TTC549 (cell line): ENCODE measurements around the gene CNTNAP2.

Experiments
- FAIRE-seq: peaks from 2 replicates; lab custom pipeline; 2012; peaks lifted over from hg19 to GRCh38; lab: Jason Lieb, UNC

The CNTNAP2 gene

DNA sequence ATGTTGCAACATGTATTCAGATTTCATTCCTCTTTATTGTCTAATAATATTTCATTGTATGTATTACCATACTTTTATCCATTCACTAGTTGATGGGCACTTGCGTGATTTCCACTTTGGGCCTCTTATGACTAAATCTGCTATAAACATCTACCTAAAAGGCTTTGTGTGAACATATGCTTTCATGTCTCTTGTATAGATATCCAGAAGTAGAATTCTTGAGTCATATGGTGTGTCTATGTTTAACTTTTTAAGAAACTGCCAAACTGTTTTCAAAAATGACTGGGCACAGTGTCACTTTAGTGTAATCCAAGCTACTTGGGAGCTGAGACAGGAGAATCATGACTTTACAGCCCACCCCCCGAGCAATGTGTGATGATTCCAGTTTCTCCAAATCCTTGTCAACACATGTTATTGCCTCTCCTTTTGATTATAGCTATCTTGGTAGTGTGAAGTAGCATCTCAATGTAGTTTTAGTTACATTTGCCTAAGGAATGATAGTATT is 1855.1 kb downstream of the CNTNAP2 start:
- FAIRE-seq, result no peak

DNA sequence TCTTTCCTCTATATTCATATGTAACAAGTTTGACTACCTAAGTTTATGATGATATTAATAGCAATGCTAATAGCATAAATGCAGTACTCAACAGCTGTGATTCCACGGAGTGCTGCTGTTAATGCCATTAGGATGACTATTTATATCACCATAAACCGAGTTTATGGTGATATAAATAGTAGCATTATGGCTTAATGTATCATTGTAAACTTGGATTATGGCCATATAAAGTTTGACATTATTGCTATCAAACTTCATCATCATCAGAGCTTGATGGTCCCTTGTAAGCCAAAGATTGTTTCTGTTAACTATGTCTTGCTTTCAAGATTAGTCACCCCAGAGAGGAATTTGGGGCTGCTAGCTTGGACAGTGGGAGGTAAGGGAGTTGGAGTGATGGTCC is 1861.6 kb downstream of the CNTNAP2 start:
- no peak for FAIRE-seq

DNA sequence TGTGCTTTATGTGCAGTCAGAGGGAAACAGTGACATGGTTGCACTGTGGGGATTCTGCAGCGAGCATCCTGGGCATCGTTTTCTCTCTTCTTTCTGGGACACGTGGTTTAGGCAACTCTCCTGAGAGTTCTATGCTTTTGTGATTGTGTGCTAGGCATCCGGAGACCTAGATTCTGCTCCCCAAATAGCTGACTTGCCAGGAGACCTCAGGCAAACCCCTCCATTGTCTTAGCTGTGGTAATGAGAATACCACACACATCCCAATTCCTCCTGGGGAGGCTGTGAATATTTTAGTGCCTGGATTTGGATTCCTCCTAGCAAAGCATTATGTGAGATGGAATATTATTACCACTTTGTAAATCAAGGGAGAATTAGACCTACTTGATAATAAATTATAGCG is 1862.0 kb downstream of the CNTNAP2 start:
- FAIRE-seq, result no peak

DNA sequence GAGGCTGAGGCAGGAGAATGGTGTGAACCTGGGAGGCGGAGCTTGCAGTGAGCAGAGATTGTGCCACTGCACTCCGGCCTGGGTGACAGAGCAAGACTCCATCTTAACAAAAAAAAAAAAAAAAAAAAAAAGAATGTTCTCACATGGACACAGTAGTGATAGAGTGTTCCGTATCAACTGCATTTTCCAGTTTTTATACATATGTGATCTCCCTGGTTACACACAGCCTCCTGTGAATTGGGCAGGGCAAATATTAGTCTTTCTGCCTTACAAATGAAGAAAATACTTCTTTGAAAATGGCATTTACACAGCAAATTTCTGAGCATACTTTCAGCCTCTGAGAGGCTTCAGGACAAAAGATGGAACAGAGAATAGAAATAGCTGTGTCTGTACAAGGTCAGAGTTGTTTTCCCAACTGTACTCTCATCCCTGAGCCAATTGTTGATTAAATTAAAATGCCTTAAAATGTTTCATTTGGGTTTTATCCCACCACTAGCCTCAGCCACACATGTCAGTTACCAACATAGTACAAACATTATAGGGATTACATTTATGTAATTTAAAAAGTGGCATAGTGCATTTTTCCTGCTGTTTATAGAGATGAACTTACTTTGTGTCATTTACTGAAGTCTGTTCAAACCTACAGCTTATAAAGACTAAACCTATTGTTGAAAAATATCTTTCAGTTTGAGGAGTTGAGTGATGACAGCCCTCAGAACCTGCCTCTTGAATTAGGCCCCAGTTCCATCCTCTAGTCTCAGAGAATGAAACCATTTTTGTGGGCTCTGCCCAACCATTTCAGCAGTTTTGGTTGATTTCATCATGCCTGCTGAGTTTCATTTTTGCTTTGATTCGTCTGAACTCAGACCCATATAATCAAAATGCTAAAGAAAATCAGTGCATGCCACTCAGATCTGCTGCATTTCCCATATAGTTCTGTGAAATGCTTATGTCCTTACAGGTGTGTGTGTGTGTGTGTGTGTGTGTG is 1864.5 kb downstream of the CNTNAP2 start:
- FAIRE-seq, result no peak

DNA sequence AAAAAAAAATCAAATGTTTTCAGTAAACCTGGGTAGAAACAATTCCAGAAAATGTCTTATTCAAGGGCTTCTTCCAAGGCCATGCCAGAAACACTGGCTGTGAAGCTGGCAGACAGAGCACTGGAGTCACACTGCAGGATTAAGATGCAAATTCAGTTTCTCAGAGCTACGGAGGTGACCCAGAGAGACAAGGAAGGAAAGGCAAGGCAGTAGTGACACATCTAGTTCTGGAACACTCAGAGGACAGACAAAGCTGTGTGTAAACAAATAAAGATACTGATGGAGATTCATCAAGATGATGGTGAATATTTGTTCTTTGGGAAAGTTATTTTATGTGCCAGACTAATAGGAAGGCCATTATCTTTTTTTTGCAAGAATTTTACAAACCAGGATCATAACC is 1865.7 kb downstream of the CNTNAP2 start:
- no peak for FAIRE-seq

DNA sequence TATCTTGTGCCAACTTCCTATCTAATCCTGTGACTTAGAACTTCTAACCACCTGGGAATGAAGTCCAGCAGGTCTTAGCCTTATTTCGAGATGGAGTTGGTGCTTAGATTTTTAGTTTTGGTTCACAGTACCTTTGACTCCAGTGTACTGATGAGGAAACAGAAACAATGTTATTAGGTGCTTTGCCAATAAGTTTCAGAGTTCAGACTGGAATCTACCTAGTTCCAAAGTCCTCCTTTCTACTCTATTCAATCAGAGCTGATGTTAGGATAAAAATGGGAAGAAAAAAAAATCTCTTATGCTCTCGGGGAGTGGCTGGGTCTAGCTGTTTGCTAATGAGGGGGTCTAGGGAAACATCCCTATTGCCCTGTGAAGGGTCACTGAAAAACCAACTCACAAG is 1867.7 kb downstream of the CNTNAP2 start:
- FAIRE-seq, result no peak

DNA sequence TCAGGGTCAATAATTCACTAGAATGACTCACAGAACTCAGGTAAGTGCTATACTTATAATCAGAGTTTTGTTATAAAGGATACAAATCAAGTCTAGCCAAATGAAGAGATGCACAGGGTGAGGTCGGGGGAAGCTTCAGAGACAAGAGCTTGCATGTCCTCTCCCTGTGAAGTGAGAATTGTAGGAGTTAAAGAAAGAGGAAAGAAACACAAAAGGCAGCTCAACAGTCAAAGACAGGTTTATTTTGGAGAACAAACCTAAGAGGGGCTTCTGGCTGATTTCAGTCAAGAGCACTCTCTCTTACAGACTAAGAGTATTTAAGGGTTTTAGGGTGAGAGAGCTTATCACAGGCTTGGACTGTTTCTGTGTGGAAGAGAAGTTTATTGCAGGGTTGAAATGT is 1873.5 kb downstream of the CNTNAP2 start:
- no peak for FAIRE-seq

DNA sequence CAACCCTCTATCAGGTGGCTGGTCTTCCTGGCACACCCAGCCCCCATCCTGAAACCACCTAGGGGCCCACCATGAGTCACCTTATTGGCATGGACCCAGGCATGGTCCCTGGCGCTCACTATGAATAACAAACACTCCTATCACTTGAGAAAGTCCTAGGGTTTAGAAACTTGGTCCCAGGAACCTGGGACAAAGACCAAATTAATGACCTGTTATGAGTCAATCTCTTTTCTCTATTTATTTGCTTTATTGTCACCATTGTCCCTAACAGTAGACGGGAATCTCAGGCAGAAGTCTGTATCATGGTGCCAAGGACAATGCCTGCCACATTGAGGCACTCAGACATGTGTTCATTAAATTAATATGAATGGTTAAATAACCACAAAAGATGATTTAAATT is 1874.3 kb downstream of the CNTNAP2 start:
- no peak for FAIRE-seq

DNA sequence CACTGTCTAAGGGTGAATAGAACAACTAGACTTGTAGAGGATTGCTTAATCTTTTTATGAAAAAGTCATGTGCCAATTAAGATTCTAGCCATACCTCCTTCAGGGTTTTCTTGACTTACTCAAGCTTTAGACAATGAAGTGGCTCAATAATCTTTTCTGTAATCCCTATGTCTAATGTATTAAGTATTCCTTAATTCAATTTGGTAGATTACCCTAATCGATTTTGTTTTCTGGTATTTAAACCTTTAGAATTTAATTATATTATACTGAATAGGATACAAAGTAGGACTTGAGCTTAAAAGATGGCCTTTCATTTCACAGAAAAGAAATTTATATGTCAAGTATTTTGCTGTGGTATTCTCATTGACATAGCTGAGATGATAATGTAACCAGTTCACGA is 1876.1 kb downstream of the CNTNAP2 start:
- no peak for FAIRE-seq

DNA sequence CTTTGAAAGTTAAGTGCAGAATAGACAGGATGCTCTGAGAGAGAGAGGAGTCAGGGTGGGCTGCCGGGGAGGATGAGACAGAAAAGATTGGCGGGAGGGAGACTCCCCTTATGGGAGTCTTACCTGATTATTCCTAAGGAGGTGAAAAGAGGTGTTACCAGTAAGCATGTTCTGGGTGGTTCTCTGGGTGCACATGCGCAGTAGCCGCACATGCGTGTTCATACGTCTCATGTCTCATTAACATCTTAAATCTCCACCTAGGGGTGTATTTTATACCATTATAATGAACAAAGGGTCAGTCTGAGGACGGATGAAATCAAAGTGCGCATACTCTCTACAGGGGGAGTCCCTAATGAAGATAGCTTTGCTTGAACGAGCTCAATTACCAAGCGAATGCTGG is 1881.0 kb downstream of the CNTNAP2 start:
- no peak for FAIRE-seq

DNA sequence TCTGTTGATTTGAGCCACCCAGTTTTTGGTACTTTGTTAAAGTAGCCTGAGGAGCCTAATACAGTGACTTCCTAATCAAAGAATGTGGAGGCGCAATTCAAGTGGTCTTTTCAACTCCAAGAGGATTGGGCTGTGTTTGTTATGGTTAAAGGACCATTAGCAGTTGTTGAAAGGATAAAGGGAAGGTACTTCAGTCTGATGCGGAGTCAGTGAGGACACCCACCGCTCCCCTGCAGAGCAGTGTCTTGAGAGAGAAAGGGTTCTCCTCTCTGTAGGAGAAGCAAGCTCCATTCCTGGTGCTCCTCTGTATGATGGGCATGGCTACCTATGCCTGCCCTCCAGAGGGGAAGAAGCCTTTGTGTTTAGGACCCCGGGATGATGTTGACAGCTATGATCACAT is 1883.4 kb downstream of the CNTNAP2 start:
- FAIRE-seq, result no peak

DNA sequence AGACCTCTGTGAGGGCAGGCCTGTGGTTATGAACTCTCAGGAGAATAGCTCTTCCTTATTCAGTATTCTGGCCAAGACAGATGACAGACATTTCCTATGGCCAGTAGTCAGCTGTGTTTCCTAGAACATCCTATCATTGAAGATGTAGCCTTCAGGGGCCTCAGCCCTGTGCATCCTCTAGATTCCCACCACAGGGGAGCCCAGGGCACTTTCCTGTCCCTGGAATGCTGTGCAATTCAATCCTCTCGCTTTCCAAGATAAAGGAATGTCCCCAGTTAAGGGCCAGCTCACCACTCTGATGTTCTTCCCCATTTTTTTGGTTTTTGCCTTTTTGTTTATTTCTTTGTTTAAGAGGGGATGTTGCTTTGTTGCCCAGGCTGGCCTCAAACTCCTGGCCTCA is 1895.2 kb downstream of the CNTNAP2 start:
- FAIRE-seq, result no peak

DNA sequence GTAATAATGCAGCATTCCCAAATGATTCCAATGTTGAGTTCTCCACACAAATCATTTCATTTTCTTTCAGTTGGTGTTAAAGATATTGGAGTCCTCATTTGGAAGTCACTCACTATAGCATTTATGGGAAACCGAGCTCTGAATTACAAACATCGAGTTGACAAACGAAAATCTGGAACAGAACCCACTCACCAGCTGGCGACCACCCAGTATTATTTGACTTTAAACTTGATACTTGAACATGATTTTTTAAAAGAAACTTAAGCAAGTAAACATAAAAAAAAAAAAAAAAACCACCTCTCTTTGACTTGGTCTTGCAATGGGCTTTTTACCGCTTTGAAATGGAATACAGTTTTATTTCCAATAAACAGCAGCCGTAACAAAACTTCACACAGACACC is 1897.4 kb downstream of the CNTNAP2 start:
- no peak for FAIRE-seq

DNA sequence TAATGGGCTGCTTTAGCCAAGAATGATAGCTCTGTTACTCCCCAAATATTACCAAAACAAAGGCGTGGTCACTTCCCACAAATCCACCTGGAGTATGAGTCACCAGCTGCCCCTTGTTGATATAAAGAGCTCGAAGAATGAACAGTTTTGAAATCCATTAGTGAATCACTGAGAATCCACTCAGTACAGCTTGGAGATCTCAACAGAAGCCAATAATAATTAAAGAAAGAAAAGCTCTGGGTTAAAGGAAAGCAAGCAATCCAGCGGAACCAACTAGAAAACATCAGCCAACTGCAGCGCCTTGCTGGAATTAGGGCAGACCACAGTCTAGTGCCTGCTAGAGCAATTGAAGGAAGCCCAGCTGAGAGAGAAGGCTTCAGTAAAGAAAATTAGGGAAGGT is 1897.9 kb downstream of the CNTNAP2 start:
- no peak for FAIRE-seq

DNA sequence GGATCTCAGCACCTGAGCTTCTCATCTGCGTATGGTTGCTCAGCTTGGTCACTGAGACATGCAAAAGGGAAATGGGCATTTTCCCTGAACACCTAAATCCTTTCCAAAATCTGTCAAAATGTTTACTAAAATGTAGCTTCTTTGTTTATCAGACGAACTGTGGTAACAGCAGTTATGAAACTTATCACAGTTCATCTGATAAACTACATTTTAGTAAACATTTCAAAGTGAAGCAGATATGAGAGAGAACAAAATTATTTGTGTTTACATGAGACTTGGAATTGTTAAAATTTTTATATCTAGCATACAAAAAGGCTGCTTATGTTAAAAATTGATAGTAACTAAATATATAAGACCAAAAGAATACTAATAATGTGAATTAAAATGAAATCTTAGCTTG is 1900.5 kb downstream of the CNTNAP2 start:
- no peak for FAIRE-seq

DNA sequence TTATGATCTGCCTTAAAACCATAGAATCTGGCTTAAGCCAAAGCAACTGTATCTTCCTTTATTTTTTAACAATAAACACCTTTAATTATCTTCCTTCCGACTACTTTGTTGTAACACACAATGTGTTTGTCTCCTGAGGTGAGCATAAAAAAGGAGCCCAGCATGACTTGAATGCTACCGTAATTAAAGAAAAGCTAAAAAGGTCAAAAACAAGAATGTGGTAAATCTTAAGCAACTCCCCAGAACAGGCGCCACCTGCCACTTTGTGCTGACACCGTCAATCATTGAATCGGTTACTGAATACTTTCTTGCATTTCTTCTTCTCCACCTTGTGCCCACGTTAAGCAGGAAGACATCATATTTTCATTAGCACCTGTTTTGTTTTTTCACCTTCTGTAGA is 1904.1 kb downstream of the CNTNAP2 start:
- no peak for FAIRE-seq

DNA sequence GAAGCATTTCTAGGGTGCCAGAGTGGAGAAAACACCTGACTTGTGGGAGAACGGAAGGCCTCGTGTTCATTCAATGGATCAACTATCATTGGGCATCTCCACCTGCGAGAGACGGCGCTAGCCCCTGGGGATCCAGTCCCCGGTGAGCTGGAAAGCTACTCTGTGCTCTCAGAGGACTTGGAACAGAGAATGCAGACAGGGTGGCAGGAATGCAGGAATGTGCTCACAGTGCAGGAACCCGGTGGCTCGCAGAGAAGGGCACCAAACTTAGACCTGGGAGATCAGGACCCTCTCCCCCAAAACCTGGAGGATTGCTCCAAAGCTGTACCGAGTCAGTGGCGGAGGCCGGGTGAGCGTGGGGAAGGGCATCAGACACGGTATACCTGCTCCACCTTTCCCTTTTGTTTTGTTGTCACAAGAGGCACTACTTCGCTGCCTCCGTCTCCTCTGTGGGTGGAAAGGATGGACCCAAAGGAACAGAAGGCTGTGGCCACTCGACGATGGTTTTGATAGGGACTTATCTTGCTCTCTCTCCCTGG is 1905.0 kb downstream of the CNTNAP2 start:
- no peak for FAIRE-seq

DNA sequence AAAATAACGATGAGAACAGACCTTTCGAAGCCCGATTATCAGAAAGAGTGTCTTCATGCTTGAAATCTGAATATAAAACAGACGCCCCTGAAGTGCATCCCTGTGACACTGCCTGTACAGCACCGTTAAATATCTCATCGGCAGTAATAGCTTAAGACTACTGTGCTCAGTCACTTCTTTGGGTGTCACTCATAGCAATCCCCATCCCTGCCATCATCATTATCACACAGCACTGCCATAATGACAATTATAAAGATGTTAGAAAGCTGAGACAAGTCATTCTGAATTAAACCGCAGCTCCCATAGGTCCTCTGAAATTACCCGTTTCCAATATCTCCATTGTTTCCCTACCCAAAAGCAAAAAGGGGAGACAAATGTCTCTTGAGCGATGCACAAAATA is 1906.2 kb downstream of the CNTNAP2 start:
- FAIRE-seq, result no peak

DNA sequence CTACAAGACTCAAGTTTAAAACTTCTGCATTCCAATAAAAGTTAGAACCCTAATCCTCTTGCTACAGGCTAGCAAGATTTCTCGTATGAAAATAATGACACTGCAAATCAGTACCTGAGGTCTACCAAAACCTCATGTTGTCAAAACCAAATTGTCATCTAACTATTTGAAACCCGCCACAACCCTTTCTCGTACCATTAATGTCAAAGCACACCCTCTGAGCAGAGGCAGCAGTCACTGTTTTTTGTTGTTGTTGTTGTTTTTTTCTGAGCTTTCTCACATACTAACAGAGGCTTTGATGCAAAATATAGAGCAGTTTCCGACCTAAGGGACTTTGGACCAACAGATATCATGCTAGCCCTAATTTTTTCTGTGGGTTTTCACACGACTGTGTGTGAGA is 1910.1 kb downstream of the CNTNAP2 start:
- no peak for FAIRE-seq

DNA sequence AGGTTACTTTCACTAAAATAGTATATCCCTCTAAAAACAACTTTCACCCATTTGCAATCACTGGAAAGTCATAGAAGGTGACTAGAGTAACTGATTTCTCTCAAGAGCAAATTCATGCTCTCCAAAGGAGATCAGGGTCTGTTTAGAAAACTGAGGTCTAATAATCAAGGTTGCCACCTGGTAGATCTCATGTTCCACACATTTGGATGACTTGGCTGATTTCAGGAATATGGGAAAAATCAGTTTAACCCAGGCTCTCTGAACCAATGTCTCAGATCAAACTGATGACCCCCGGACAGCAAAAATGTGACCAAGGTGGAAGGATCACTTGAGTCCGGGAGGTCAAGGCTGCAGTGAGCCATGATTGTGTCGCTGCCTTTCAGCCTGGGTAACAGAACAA is 1911.6 kb downstream of the CNTNAP2 start:
- FAIRE-seq, result no peak

DNA sequence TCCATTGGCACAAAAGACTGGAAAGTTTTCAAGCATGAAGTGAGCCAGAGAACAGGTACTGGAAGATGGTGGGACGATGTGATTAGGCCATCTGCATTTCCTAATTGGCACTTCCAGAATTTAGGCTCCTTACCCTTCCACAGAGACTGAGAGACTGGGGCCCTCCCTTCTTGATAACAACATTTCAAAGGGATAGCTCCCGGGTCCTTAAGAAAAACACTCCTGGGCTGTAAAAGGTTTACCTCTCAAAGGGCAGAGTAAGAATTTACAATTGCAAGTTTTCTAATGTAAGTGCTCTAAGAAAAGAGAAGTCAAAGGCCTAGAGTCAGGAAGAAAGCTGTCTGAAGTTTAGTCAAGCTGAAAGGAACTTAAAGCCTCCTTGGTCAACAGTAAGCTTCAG is 1914.4 kb downstream of the CNTNAP2 start:
- FAIRE-seq, result no peak

DNA sequence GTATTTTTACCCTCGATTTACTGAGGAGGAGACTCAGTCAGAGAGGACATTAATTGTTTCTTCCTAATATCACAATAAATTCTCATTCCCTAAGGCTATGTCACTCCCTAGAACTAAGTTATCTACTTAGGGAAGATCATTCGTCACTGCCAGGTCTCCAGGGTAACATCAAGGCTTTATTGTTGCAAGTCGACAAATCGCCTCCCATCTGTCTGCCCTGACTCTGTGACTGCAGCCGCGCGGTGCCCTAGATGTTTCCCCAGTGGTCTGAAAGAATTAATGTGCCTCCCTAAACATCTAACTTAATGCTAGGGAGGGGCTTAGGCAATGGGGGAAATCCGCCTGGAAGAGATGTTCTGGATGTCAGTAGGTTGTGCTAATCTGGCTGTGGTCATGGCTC is 1915.2 kb downstream of the CNTNAP2 start:
- no peak for FAIRE-seq

DNA sequence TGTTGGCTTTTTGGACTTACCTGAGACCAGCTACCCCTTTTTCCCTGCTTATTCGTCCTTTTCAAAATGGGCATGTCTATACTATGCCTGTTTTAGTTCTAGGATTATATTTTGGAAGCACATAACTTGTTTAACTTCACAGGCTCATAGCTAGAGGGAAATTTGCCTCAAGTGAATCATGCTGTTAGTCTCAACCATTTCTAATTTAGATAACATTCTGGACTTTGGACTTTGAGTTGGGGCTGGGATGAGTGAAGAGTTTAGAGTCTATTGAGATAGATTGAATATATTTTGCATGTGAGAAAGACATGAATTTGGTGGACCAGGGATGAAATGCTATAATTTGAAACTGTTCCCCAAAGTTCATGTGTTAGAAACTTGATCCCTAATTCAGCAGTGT is 1919.3 kb downstream of the CNTNAP2 start:
- no peak for FAIRE-seq

DNA sequence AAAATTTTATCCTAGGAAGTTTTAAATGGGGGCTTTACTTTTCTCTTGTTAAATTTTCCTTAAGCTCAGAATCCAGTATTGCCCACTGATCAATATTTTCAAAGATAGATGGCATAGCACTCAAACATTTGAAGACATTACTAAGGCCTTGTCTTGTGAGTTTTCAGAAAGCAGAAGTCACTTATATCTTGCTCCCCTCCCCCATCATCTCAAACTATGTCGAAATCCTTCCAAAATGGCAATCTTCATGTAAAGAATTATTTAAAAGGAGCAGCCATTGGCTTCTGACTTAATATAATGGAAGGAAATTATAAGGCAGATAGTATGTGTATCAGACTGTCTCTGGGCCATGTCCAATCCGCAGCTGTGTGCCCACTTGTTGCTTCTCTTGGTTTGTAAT is 1920.4 kb downstream of the CNTNAP2 start:
- no peak for FAIRE-seq
